ENCODE measurements around the gene AUTS2. TPM values are rescaled to one million over a fixed set of nuclear protein-coding genes. Genes with fewer than 3 reads are reported as not detected.

Gene AUTS2
- total RNA-seq, 1 experiment from 2014 or later: not detected

GRCh38 chr7:70299472-70299807 is 701.2 kb downstream of the AUTS2 start:
- peaks cover 6% of the 10 kb centered on the region for H3K9me3 Mint-ChIP-seq (ENCODE audit: low read depth, unreplicated experiment)
- no peak overlapping the region for H3K27ac Mint-ChIP-seq (ENCODE audit: unreplicated experiment)
- CTCF ChIA-PET: no interaction called here
- intact Hi-C loops (cut with micrococcal nuclease; ENCODE audit: unreplicated experiment): no loop called here
- H3K4me1 Mint-ChIP-seq (ENCODE audit: low read depth, unreplicated experiment): no peaks in the 10 kb centered on the region
- no TSS peak for BruUV-seq (replicated peaks)
- no peaks in the 10 kb centered on the region for H3K27me3 Mint-ChIP-seq (ENCODE audit: unreplicated experiment)
- no peak overlapping the region for H3K4me3 Mint-ChIP-seq (ENCODE audit: low read depth, unreplicated experiment)
- no peak for TF ChIP-seq CTCF (IDR thresholded peaks at IDR 0.05; ENCODE audit: unreplicated experiment)
- DNase-seq: no peak
- H3K36me3 Mint-ChIP-seq (ENCODE audit: insufficient read depth, unreplicated experiment): no peaks in the 10 kb centered on the region

- Mint-ChIP-seq H3K27me3 (ENCODE audit: unreplicated experiment) (no peaks in the 10 kb centered on the region), H3K4me1 (ENCODE audit: low read depth, unreplicated experiment) (no peaks in the 10 kb centered on the region), H3K36me3 (ENCODE audit: insufficient read depth, unreplicated experiment) (no peaks in the 10 kb centered on the region), H3K9me3 (ENCODE audit: low read depth, unreplicated experiment) (peaks cover 4% of the 10 kb centered on the region), H3K27ac (ENCODE audit: unreplicated experiment) (no peak overlapping the region), H3K4me3 (ENCODE audit: low read depth, unreplicated experiment) (no peak overlapping the region)
- CTCF ChIA-PET: no interaction called here
- BruUV-seq (replicated peaks): no TSS peak
- no peak for TF ChIP-seq CTCF (IDR thresholded peaks at IDR 0.05; ENCODE audit: unreplicated experiment)
- intact Hi-C loops (cut with micrococcal nuclease; ENCODE audit: unreplicated experiment): no loop called here
- DNase-seq: no peak
Observed at GRCh38 chr7:70301673-70302185, 703.5 kb downstream of the AUTS2 start.

- Mint-ChIP-seq H3K27ac (ENCODE audit: unreplicated experiment) (no peak overlapping the region), H3K4me1 (ENCODE audit: low read depth, unreplicated experiment) (no peaks in the 10 kb centered on the region), H3K36me3 (ENCODE audit: insufficient read depth, unreplicated experiment) (no peaks in the 10 kb centered on the region), H3K9me3 (ENCODE audit: low read depth, unreplicated experiment) (peaks cover 4% of the 10 kb centered on the region), H3K4me3 (ENCODE audit: low read depth, unreplicated experiment) (no peak overlapping the region), H3K27me3 (ENCODE audit: unreplicated experiment) (no peaks in the 10 kb centered on the region)
- intact Hi-C loops (cut with micrococcal nuclease; ENCODE audit: unreplicated experiment): no loop called here
- no TSS peak for BruUV-seq (replicated peaks)
- CTCF ChIA-PET: no interaction called here
- TF ChIP-seq CTCF (IDR thresholded peaks at IDR 0.05; ENCODE audit: unreplicated experiment): no peak
- no peak for DNase-seq
Observed at GRCh38 chr7:70303309-70303708, 705.0 kb downstream of the AUTS2 start.

- no TSS peak for BruUV-seq (replicated peaks)
- Mint-ChIP-seq H3K4me3 (ENCODE audit: low read depth, unreplicated experiment) (no peak overlapping the region), H3K9me3 (ENCODE audit: low read depth, unreplicated experiment) (peaks cover 4% of the 10 kb centered on the region), H3K27me3 (ENCODE audit: unreplicated experiment) (no peaks in the 10 kb centered on the region), H3K36me3 (ENCODE audit: insufficient read depth, unreplicated experiment) (no peaks in the 10 kb centered on the region), H3K27ac (ENCODE audit: unreplicated experiment) (no peak overlapping the region), H3K4me1 (ENCODE audit: low read depth, unreplicated experiment) (no peaks in the 10 kb centered on the region)
- no peak for TF ChIP-seq CTCF (IDR thresholded peaks at IDR 0.05; ENCODE audit: unreplicated experiment)
- intact Hi-C loops (cut with micrococcal nuclease; ENCODE audit: unreplicated experiment): no loop called here
- CTCF ChIA-PET: no interaction called here
- DNase-seq: no peak
Observed at GRCh38 chr7:70303780-70304179, 705.5 kb downstream of the AUTS2 start.
